Neuronal stem cell (in vitro differentiated cells): ENCODE results near the gene NIPSNAP2.

ENCODE experiments used
- DNase-seq: peaks from one replicate; pipeline ENCODE4 v3.0.0-alpha.2; 2013; ENCODE audit warnings: low spot score
- H2AFZ ChIP-seq: one replicate; pipeline ENCODE4 v1.6.1; 2013; ENCODE audit warnings: mild to moderate bottlenecking, low read length, inconsistent platforms
- H2AK5ac ChIP-seq: 2 replicates; pipeline ENCODE4 v1.6.1; 2013; ENCODE audit warnings: low read depth, mild to moderate bottlenecking, inconsistent platforms, low read length, moderate library complexity, mixed read lengths
- H2BK120ac ChIP-seq: 2 replicates; pipeline ENCODE4 v1.6.1; 2013; ENCODE audit warnings: low read depth, mild to moderate bottlenecking, inconsistent platforms, low read length, moderate library complexity, mixed read lengths
- H2BK12ac ChIP-seq: one replicate; pipeline ENCODE4 v1.6.1; 2013; ENCODE audit warnings: low read length, inconsistent platforms
- H2BK15ac ChIP-seq: 2 replicates; pipeline ENCODE4 v1.6.1; 2013; ENCODE audit warnings: mild to moderate bottlenecking, low read length, inconsistent platforms, mixed read lengths
- H2BK5ac ChIP-seq: one replicate; pipeline ENCODE4 v1.6.1; 2013; ENCODE audit warnings: inconsistent platforms, mild to moderate bottlenecking, low read length, moderate library complexity
- H3K14ac ChIP-seq: one replicate; pipeline ENCODE4 v1.6.1; 2013; ENCODE audit warnings: low read length, inconsistent platforms
- H3K18ac ChIP-seq: 2 replicates; pipeline ENCODE4 v1.6.1; 2013; ENCODE audit warnings: low read length, inconsistent platforms
- H3K23ac ChIP-seq: 2 replicates; pipeline ENCODE4 v1.6.1; 2013; ENCODE audit warnings: low read depth, mild to moderate bottlenecking, mixed read lengths, low read length, inconsistent platforms; ENCODE audit not compliant: poor library complexity
- H3K27ac ChIP-seq: replicated peaks from 3 replicates; pipeline ENCODE4 v1.5.1; 2013; ENCODE audit warnings: low read length, inconsistent platforms
- H3K27me3 ChIP-seq, 3 experiments: 2 replicates each; pipeline ENCODE4 v1.6.1; 2013; ENCODE audit warnings: low read length in 3 of 3, mild to moderate bottlenecking in 2 of 3, inconsistent platforms in 1 of 3, low read depth in 1 of 3, mixed read lengths in 1 of 3, moderate library complexity in 1 of 3; ENCODE audit not compliant: control insufficient read depth in 3 of 3, insufficient read depth in 3 of 3
- H3K36me3 ChIP-seq, 2 donors: replicated peaks in 1 of 2; 2 replicates each; pipeline ENCODE4 v1.6.1; 2013; ENCODE audit warnings: low read length in 2 of 2; ENCODE audit not compliant: control insufficient read depth in 2 of 2, insufficient read depth in 2 of 2
- H3K4ac ChIP-seq: 2 replicates; pipeline ENCODE4 v1.6.1; 2013; ENCODE audit warnings: inconsistent platforms, mild to moderate bottlenecking, low read length, moderate library complexity
- H3K4me1 ChIP-seq, 2 donors: 1 replicate in 1 of 2; 2 replicates in 1 of 2; pipeline ENCODE4 v1.6.1; 2013; ENCODE audit warnings: low read length in 2 of 2, low read depth in 1 of 2; ENCODE audit not compliant: control insufficient read depth in 2 of 2, insufficient read depth in 1 of 2
- H3K4me2 ChIP-seq: one replicate; pipeline ENCODE4 v1.6.1; 2013; ENCODE audit warnings: mild to moderate bottlenecking, low read length, inconsistent platforms; ENCODE audit not compliant: insufficient read depth, poor library complexity, severe bottlenecking
- H3K4me3 ChIP-seq, 2 donors: 2 replicates each; pipeline ENCODE4 v1.5.1; 2013; ENCODE audit warnings: low read length in 2 of 2, mild to moderate bottlenecking in 2 of 2, inconsistent platforms in 1 of 2, moderate library complexity in 1 of 2
- H3K79me1 ChIP-seq: one replicate; pipeline ENCODE4 v1.6.1; 2013; ENCODE audit warnings: low read depth, mild to moderate bottlenecking, inconsistent platforms, low read length, moderate library complexity
- H3K9ac ChIP-seq: one replicate; pipeline ENCODE4 v1.6.1; 2013; ENCODE audit warnings: mild to moderate bottlenecking, low read depth, low read length, inconsistent platforms; ENCODE audit not compliant: poor library complexity
- H3K9me3 ChIP-seq, 2 donors: replicated peaks in 1 of 2; 2 replicates each; pipeline versions ENCODE3 to v1.6.1; 2013; ENCODE audit warnings: low read length in 2 of 2, mild to moderate bottlenecking in 2 of 2, inconsistent platforms in 1 of 2, low read depth in 1 of 2, mixed read lengths in 1 of 2, moderate library complexity in 1 of 2; ENCODE audit not compliant: control insufficient read depth in 2 of 2, insufficient read depth in 1 of 2
- H4K8ac ChIP-seq: one replicate; pipeline ENCODE4 v1.6.1; 2013; ENCODE audit warnings: low read depth, mild to moderate bottlenecking, inconsistent platforms, low read length, moderate library complexity
- H4K91ac ChIP-seq: one replicate; pipeline ENCODE4 v1.6.1; 2013; ENCODE audit warnings: low read length, low read depth, mild to moderate bottlenecking, inconsistent platforms; ENCODE audit not compliant: poor library complexity
- WGBS, 2 donors: extraction: QIAGEN DNeasy Blood & Tissue Kit; methylation state at CpG; one replicate each; pipeline ENCODE4 v1.1.7; 2013; ENCODE audit warnings: missing lambda C conversion rate in 2 of 2, mixed read lengths in 1 of 2; ENCODE audit not compliant: insufficient read length in 2 of 2, insufficient replicate concordance in 1 of 2; ENCODE audit errors: extremely low coverage in 2 of 2; 5-methylcytosine and 5-hydroxymethylcytosine counted together

NIPSNAP2 gene

DNA sequence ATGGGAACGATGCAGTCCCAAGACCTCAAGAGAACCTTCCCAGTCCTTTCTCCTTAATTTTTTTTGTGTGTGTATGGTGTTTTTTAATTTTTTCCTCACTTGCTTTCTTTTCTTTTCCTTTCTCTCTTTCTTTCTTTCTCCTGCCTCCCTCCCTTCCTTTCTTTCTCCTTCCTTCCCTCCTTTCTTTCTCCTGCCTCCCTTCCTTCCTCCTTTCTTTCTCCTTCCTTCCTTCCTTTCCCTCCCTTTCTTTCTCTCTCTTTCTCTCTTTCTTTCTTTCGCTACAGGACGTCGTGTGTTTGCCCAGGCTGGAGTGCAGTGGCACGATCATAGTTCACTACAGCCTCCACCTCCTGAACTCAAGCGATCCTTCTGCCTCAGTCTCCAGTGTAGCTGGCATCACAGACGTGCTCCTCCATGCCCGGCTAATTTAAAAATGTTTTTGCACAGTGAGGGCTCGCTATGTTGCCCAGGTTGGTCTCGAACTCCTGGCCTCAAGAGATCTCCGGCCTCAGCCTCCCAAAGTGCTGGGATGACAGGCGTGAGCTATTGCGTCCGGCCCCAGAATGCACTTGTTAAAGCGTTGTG is 709 bp upstream of the NIPSNAP2 start:
- Histone ChIP-seq H3K4me2 (no peak overlapping the region), H3K4me1 (no peaks in the 10 kb centered on the region), H3K4me3 (peak overlapping the region in 1 of 2 donors; percentile 21), H3K79me1 (peaks cover 4% of the 10 kb centered on the region), H2BK120ac (no peak overlapping the region), H3K36me3 (peaks cover 0 to 25% of the 10 kb centered on the region in 2 donors), H3K14ac (no peak overlapping the region), H3K23ac (no peak overlapping the region), H4K8ac (no peak overlapping the region), H4K91ac (no peak overlapping the region), H3K18ac (no peak overlapping the region), H2AFZ (peak overlapping the region; percentile 86), H3K4ac (no peak overlapping the region), H3K9me3 (peaks cover 0 to 17% of the 10 kb centered on the region in 2 donors), H3K27ac (no peak overlapping the region), H2BK12ac (no peak overlapping the region), H2BK5ac (no peak overlapping the region), H2AK5ac (no peak overlapping the region), H2BK15ac (no peak overlapping the region), H3K27me3 (peaks cover 0 to 9% (median 0%) of the 10 kb centered on the region in 3 experiments), H3K9ac (no peak overlapping the region)
- WGBS, 2 donors: no CpG with 5 or more reads among the region's 15 CpGs
- DNase-seq: no peak

- Histone ChIP-seq H4K91ac (no peak overlapping the region), H3K79me1 (peaks cover 7% of the 10 kb centered on the region), H3K4ac (no peak overlapping the region), H2BK12ac (no peak overlapping the region), H3K27ac (no peak overlapping the region), H3K4me1 (no peaks in the 10 kb centered on the region), H3K9ac (peak overlapping the region; percentile 90), H3K9me3 (peaks cover 0 to 19% of the 10 kb centered on the region in 2 donors), H2BK5ac (no peak overlapping the region), H2BK15ac (no peak overlapping the region), H3K18ac (peak overlapping the region; percentile 87), H3K4me2 (peak overlapping the region; percentile 58), H3K23ac (no peak overlapping the region), H2BK120ac (no peak overlapping the region), H3K4me3 (peak overlapping the region; percentile 94 to 99), H2AFZ (peak overlapping the region; percentile 96), H2AK5ac (no peak overlapping the region), H3K27me3 (peaks cover 0 to 9% (median 0%) of the 10 kb centered on the region in 3 experiments), H3K36me3 (peaks cover 3 to 35% of the 10 kb centered on the region in 2 donors), H4K8ac (no peak overlapping the region), H3K14ac (peak overlapping the region; percentile 82)
- WGBS, 2 donors: no CpG with 5 or more reads among the region's 14 CpGs
- no peak for DNase-seq
These were observed 700 bp downstream of the NIPSNAP2 start for GRCh38 chr7:55965100-55965470.

DNA sequence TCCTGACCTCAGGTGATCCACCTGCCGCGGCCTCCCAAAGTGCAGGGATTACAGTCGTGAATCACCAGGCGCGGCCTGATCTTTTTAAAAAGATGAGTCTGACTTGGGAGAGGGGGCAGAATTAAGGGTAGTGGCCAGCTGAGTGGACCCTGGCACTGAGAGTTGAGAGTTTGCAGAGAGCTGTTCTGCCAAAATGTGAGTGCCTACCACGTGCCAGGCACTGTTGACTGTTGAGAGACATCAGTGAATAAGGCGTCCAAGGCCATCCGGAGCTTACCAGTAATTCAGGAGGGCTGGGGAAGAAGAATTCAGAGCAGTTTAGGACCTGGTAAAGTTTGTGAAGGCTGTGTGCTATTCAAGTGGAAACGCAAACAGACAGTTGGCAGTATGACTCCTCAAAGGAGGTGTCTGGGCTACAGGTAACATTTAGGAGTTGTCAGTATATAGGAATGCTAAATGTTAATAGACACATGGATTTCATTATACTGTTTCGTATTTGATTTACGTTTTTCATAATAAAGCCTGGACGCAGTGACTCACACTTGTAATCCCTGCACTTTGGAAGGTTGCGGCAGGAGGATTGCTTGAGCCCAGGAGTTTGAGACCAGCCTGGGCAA is 1.5 kb downstream of the NIPSNAP2 start:
- Histone ChIP-seq H3K79me1 (peaks cover 9% of the 10 kb centered on the region), H3K27ac (no peak overlapping the region), H2BK120ac (no peak overlapping the region), H3K4me3 (peak overlapping the region in 1 of 2 donors; percentile 94), H2BK15ac (no peak overlapping the region), H3K4ac (no peak overlapping the region), H3K9me3 (peaks cover 0 to 19% of the 10 kb centered on the region in 2 donors), H4K8ac (no peak overlapping the region), H3K23ac (no peak overlapping the region), H4K91ac (no peak overlapping the region), H2BK5ac (no peak overlapping the region), H3K4me1 (no peaks in the 10 kb centered on the region), H2AFZ (no peak overlapping the region), H3K18ac (no peak overlapping the region), H2BK12ac (no peak overlapping the region), H2AK5ac (no peak overlapping the region), H3K36me3 (peaks cover 3 to 41% of the 10 kb centered on the region in 2 donors), H3K9ac (no peak overlapping the region), H3K14ac (no peak overlapping the region), H3K4me2 (peak overlapping the region; percentile 18), H3K27me3 (peaks cover 0 to 9% (median 0%) of the 10 kb centered on the region in 3 experiments)
- WGBS, 2 donors: no CpG with 5 or more reads among the region's 13 CpGs
- DNase-seq: no peak

GRCh38 chr7:55966851-55967250 is 2.5 kb downstream of the NIPSNAP2 start:
- Histone ChIP-seq H2BK12ac (no peak overlapping the region), H3K27me3 (peaks cover 0 to 9% (median 0%) of the 10 kb centered on the region in 3 experiments), H2BK5ac (no peak overlapping the region), H3K14ac (no peak overlapping the region), H4K8ac (no peak overlapping the region), H3K9me3 (peaks cover 0 to 23% of the 10 kb centered on the region in 2 donors), H2AK5ac (no peak overlapping the region), H3K18ac (no peak overlapping the region), H3K4me3 (no peak overlapping the region), H3K36me3 (peaks cover 3 to 45% of the 10 kb centered on the region in 2 donors), H3K4me1 (no peaks in the 10 kb centered on the region), H4K91ac (no peak overlapping the region), H2BK120ac (no peak overlapping the region), H2BK15ac (no peak overlapping the region), H3K27ac (no peak overlapping the region), H3K9ac (no peak overlapping the region), H3K4ac (no peak overlapping the region), H3K23ac (no peak overlapping the region), H2AFZ (no peak overlapping the region), H3K4me2 (no peak overlapping the region), H3K79me1 (peaks cover 11% of the 10 kb centered on the region)
- DNase-seq: no peak
- WGBS, 2 donors: no CpG with 5 or more reads among the region's 6 CpGs
